HTERT RPE-1 (cell line): ENCODE results near the gene HMCN1.

Experiments
- in situ Hi-C: fragments of 300-500 bp; cut with MboI; formaldehyde crosslinking; loops from 4 replicates; pipeline ENCODE4 v1.14.3; 2020; ENCODE audit warnings: low sequenced_read_pairs

HMCN1 gene

DNA sequence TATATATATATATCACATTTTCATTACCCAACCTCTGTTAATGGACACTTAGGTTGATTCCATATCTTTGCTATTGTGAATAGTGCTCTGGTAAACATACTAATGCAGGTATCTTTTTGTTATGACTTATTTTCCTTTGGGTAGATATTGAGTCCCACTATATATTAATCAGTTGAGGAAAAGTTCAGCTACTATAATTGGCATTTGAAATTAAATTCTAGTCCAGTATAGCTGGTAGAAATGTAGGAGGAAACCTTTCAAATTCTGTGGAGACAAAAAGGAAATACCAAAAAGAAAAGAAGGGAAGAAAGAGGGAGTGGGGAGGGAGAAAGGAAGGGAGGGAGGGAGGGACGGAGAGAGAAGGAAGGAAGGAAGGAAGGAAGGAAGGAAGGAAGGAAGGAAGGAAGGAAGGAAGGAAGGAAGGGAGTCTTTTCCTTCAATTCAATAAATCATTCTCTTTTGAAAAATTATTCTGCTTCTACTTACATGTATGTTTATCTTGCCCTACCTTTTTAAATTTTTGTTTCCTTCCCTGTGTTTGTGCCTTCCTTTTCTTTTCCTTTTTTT, 329.0 kb downstream of the HMCN1 start:
- in situ Hi-C loops, result no loop called here

DNA sequence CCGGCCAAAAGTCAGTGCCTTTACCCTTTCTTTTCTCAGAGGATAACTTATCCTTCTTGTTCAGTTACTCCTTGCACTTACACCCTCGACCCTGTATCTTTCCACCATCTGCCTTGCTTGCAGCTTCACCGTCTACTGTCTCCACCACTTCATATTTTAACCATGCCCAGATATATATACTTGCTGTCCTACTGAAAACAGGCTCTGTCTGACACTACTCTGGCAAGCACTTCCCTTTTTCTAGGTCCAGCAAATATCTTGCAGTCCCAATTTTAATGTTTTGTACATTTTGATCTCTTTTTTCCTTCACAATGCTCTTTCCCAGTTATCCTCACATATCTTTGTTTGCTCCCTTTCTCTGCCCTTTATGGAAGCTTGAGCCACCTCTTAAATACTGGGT, 332.2 kb downstream of the HMCN1 start:
- in situ Hi-C loops, result no loop called here

DNA sequence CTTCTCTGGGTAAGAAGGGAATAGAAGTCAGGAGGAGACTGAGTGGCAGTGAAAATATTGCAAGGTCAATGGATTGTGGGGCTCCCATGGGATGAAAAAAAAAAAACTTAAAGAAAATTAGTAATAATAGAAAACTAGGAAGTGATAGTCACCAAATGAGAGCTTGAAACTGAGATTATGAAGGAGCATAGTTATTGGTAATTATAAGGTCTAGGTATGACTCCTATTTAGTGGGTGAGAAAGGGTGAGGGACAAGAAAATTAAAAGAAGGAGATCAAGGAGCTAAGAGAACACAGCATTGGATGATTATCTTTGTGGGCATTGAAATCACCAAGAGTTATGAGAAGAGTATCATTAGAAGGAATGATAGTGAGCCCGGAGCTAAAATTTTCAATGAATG, 339.5 kb downstream of the HMCN1 start:
- in situ Hi-C loops, result no loop called here

DNA sequence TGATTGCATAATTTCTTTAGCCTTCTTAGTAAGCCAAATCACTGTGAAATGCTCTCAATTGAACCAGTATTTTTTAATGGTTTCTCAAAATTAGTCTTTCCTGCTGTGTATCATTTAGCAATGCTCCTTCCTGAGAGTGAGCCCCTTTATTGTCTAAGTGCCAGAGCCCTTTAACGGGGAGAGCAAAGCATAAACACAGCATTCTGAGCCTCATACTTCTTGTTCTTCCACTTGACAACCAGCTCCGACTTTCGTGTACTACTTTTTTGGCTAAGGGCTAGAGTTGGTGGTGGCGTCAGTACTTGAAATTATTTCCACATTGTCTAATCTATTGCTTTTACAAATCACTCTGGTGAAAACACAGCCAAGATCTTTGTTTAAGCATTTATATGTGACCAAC, 341.8 kb downstream of the HMCN1 start:
- in situ Hi-C loops, result no loop called here

DNA sequence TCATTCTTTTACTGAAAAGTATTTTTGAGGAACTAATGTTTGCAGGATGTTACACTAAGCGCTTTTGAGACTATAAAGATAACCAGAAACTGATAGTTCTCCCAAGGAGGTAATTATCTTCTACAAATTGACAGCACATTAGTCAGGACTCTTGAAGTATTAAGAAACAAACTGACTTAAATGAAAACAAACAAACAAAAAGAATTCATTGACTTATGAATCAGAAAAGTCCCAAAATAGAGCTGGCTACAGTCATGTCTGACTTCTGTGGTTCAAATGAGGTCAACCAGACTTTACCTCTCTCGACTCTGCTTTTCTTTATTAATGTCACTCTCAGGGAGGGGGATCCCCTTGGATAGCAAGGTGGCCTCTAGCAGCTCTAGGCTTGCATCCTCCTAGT, 344.1 kb downstream of the HMCN1 start:
- in situ Hi-C loops, result no loop called here

DNA sequence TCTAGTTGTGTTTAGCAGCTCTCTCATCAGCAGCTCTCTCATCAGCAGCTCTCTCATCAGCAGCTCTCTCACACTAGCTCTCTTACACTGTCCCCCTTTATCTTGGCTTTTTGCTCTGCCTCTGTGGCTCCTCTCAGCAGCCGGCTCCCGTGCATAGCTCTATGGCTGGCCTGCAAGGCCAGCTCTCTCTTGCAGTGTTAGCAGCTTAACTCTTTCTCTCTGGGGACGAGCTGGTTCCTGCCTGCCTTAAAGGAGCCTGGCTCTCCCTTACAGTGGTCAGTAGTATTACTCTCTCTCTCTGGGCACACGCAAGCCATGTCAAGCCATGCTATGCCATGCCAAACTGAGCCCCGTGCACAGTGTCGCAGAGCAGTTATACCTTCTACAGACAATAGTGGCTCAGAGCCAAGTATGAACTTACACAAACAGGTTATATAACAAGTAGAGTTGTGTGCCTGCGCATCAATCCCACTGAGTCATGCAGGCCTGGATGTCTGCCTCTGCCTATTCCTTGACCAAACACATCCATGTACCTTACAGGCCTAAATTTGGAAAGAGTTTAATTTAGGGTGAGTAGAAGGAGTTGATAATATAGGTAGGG, 345.0 kb downstream of the HMCN1 start:
- in situ Hi-C loops, result no loop called here

DNA sequence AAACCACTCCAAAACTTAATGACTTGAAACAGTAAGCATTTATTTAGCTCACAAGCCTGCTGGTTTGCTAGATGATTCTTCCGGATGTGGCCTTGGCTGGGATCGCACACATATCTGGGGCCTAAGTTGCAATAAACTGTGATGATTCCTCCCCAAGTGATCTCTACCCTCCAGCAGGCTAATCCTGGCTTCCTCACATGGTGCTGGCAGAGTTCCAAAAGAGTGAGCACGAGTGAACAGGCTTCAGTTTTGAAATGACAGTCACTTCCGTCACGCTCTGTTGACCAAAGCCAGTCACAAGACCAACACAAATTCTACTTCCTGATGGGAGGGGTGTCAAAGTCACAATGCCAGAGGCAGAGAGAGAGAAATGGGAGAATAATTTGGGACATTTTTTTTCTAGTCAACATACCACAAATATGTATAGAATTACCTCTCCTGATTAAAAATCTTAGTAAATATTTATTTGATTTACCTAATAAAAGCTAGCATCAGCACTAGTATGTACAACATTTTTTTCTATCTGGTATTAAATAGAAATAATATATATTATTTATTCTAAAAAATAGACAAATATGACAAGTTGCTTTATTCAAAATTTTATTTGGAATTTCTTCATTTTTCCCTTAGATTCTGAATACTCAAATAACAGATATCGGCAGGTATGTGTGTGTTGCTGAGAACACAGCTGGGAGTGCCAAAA, 348.2 kb downstream of the HMCN1 start:
- in situ Hi-C loops, result no loop called here

DNA sequence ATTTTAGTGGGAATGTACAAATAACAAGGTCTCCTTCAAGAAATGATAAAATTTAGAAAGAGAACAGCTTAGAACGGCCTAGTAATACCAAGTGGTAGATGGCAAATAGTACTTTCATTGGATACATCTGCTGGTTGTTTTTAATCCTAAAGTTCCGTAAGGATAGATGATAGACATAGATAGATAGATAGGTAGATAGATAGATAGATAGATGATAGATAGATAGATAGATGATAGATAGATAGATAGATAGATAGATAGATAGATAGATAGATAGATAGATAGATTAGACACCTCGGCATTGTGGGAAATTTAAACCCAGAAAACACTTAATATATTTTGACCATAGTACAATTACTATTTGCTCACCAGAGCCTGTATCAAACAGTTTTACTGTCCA, 352.4 kb downstream of the HMCN1 start:
- in situ Hi-C loops, result no loop called here

DNA sequence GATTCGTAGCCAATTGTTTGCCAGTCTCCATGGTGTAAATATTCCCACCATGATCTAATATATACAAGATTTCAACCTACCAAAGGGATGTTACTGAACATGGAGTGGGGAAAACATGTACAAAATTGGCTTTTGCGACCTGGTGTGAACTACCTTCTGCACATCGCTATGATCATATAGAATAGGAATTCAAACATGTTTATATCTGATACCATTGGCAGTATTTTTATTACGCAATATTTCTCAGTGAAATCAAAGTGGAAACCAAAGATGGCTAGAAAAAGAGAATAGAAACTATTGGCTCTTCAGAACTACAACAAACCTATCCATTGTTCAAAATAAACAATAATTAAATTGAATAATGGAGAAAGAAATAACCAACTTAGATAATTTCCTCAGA, 355.7 kb downstream of the HMCN1 start:
- in situ Hi-C loops, result no loop called here

DNA sequence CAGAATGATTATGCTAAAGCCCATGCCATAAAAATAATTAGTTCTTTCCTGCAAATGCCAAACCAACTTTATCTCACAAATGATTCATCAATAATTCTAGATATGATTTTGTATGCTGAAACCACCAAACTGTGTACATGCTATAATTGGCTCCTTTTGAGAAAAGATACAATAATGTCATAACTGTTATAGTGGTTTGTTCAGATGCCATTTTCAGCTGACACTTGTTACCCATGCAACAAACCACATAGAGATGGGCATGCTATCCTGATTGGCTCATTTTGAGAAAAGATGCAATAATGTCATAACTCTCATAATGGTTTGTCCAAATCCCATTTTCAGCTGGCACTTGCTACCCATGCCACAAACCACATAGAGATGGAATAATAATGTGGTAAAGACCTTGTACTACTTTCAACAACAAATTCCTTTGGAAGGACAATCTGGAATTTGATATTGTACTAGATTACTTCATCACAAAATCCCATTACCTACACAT, 357.1 kb downstream of the HMCN1 start:
- in situ Hi-C loops, result no loop called here

DNA sequence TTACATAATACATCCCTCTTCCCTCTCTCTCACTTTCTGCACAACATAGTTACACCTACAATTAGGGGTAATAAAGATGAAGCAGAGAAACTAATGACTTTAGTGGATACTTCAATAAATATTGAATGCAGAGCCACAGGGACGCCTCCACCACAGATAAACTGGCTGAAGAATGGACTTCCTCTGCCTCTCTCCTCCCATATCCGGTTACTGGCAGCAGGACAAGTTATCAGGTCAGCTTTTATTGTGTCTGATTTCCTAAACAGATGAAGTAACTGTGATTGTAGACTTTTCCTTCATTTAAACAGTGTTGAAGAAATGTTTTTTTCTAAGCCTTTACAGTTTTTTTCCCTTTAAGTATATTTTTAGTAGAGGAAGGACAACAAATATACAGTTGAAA, 359.2 kb downstream of the HMCN1 start:
- in situ Hi-C loops, result no loop called here

DNA sequence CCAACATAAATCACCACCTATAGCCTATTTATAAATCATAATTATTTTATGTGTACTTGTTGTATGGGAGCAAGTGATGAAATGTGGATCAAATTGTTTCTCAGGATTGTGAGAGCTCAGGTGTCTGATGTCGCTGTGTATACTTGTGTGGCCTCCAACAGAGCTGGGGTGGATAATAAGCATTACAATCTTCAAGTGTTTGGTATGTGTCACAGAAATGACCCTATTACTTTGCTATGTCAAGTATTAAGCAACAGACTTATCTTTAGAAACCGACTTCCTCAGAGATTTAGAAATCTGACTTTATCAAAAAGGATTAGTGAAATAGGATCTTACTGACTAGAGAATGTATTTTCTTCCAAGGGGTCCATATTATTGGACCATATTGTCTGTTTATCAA, 360.0 kb downstream of the HMCN1 start:
- in situ Hi-C loops, result no loop called here

DNA sequence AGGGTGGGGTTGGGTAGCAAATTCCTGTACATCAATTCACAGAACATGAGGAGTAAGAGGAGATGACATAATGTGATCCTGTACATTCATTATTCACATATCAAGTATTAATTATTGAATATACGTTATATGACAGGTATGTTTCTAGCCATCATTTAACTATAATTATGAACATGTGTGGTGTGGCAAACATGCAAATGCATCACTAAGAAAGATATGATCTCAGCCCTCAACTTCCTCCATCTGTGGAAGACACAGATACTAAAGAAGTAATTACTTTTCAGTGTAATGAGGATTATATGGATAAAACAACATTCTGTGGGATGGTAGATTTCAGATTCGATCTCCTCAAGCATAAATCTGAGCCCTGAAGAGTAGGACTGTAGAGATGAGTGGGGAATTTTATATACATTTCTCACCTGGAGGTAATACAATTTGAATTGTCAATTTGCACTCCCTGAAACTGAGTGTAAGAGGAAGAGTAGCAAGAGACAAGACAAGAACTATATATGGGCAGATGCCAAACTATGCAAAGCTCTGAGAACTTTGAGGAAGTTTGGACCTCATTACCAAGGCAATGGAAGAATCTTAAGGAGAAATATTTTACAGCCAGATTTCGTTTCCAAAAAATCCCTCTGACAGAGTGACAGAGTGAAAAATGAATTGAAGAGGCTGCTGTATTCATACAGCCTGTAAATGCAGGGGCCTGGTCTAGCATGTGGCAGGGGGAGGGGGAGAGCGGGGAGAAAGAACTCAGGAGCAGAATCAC, 365.3 kb downstream of the HMCN1 start:
- in situ Hi-C loops, result no loop called here

DNA sequence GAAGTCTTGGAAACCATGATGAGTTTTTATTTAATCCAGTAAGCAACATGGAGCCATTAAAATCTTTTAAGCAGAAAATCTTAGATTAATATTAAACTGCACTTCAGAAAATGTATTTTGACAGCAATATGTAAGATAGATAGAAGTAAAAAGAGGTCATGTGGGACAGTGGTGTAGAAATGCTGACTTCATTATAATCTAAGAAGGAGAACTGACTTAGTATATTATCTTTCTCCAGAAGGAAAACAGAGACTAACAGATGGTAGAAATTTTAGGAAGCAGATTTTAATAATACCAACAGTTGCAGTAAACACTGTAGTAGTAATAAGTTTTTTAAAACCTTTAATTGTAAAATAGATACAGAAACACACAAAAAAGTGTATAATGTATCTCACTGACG, 367.9 kb downstream of the HMCN1 start:
- in situ Hi-C loops, result no loop called here

DNA sequence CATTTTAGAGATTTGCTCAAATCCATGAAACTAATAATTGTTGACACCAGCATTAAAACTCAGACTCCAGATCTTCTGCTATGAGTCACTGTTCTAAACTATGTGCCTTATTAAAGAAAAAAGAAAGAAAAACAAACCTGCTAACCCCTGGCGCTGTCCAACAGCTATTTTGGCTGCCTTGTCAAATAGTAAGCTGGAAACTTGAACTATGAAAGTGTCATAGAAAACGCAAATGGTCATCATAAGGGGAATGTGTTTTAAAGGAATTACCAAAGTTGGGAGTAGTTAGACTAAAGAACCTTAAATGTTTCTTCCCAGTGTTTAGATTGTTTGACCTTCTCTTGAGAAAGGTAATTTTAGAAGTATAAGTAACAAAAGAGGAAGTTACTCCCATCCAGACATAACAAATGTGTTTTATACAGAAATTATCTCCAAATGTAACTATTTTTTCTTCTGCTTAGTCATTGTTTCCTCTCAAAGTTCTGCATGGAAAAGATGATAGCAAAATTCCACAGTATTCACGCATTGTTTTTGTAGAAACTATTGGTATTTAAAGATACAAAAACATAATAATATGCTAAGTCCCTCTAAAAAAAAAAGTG, 368.5 kb downstream of the HMCN1 start:
- in situ Hi-C loops, result no loop called here

DNA sequence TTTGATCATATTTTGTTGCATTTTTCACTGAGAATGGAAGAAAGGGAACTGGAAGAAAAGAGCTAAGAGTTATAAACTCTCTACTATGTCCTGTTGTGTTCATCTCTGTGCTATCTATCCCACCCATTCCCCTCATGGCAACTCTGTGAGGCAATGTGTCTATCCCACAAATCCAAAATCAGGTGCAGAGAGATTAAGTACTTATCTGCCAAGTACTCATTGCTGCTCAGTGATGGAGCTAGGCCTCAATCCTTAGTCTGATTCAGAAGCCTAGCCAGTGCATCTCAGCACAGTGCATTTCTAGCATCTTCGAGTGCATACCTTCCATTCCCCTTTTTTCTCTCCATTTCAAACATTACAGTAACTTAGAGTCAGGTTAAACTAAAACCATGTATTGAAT, 370.3 kb downstream of the HMCN1 start:
- in situ Hi-C loops, result no loop called here

DNA sequence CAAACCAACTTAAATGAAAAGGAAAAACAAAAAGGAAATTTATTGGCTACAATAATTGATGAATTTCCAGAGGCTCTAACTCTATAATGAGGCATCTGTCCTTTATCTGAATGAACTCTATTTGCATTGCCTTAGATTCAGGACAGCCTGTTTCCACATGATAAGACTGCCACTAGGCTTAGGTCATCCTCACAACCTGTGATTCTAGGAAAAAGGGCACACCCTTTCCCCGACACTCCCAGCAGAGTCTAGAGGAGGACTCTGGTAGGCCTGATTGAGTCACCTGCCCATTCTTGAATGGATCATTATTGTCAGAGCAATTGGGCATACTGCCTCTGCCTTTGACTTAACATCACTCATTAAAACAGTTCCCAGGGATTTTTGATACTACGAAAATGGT, 378.1 kb downstream of the HMCN1 start:
- in situ Hi-C loops, result no loop called here

DNA sequence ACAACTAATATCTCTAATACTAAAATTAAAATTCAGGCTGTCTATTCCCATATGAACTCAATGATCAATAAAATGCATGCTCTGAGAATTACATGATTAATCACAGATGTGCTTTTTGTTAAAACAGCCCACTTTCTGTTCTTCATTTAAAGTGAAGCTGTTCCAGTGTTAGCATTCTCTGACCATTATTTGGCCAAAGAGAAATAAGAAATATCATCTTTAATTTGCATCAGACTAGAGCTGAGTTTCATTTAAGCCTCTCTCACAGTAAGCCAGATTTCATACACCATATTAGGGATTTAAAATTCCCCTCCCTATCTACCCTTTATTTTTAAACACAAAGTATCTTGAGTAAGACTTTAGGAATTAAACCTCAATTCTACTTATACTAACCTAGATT, 379.3 kb downstream of the HMCN1 start:
- in situ Hi-C loops, result no loop called here

DNA sequence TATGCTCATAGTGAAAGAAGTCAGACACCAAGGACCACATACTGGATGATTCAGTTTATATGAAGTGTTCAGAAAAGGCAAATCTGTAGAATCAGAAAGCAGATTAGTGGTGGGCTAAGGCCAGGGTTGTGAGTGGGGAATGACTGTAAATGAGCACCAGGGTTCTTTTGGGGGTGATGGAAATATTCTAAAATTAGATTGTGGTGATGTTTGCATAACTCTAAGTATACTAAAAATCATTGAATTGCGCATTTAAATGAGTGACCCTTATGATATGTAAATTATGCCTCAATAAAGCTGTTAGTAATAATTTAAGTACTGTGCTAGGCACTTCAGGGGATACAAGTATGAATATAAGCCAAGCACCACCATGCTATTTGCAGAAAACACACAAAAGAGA, 384.5 kb downstream of the HMCN1 start:
- in situ Hi-C loops, result no loop called here

DNA sequence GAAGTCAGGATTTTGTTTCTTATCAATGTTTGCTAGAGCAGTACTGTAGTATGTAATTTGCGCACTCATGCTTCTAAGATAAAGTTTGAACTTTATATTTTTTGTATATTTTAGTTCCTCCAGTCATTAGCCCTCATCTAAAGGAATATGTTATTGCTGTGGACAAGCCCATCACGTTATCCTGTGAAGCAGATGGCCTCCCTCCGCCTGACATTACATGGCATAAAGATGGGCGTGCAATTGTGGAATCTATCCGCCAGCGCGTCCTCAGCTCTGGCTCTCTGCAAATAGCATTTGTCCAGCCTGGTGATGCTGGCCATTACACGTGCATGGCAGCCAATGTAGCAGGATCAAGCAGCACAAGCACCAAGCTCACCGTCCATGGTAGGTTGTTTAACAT, 388.6 kb downstream of the HMCN1 start:
- in situ Hi-C loops, result no loop called here

DNA sequence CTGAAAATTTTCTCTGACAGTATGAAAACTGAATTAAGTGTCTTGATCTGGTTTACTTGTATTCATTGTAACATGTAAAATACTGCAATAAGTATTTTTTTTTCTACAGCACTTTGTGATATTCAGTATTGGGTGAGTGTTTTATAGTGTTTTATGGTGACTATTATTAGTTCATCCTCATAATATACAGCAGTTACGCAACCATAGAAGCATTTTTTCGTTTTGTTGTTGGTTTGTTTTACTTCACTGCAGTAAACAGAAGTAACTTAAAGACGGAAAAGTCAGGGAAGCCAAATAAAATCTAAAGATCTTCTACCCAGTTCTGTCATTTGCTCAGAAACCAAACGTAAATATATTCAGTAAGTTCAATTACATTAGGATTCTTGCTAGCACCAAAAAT, 390.8 kb downstream of the HMCN1 start:
- in situ Hi-C loops, result no loop called here
